SHP77 (cell line): Measurements from ENCODE around the gene BRCA2.

ENCODE experiments used
- DNase-seq, 2 experiments: peaks; one replicate each; lab custom pipeline; 2025; lab: John Stamatoyannopoulos, UW

Gene BRCA2

GRCh38 chr13:32384702-32385101 is 69.4 kb downstream of the BRCA2 start:
- no peak for DNase-seq

GRCh38 chr13:32385410-32385809 is 70.1 kb downstream of the BRCA2 start:
- DNase-seq, result no peak

GRCh38 chr13:32390048-32390447 is 74.7 kb downstream of the BRCA2 start:
- no peak for DNase-seq

- DNase-seq, result no peak
Observed at GRCh38 chr13:32390484-32390883, 75.2 kb downstream of the BRCA2 start.

GRCh38 chr13:32391101-32391619 is 75.9 kb downstream of the BRCA2 start:
- DNase-seq, result no peak

GRCh38 chr13:32403108-32403507 is 87.8 kb downstream of the BRCA2 start:
- DNase-seq, result no peak

- no peak for DNase-seq
Observed at GRCh38 chr13:32407854-32408253, 92.5 kb downstream of the BRCA2 start.

- DNase-seq, result no peak
Observed at GRCh38 chr13:32408296-32409000, 93.1 kb downstream of the BRCA2 start.

- DNase-seq, result peak; percentile 32 to 51
Observed at GRCh38 chr13:32409001-32409313, 93.6 kb downstream of the BRCA2 start.

- DNase-seq, result peak; percentile 63 to 72
Observed at GRCh38 chr13:32409561-32410421, 94.5 kb downstream of the BRCA2 start.

GRCh38 chr13:32413284-32413683 is 98.0 kb downstream of the BRCA2 start:
- no peak for DNase-seq

- no peak for DNase-seq
Observed at GRCh38 chr13:32414580-32414979, 99.3 kb downstream of the BRCA2 start.

- peak in 1 of 2 experiments; percentile 28 for DNase-seq
Observed at GRCh38 chr13:32415019-32415418, 99.7 kb downstream of the BRCA2 start.

GRCh38 chr13:32417995-32418394 is 102.7 kb downstream of the BRCA2 start:
- DNase-seq, result no peak

- DNase-seq, result no peak
Observed at GRCh38 chr13:32419862-32420261, 104.6 kb downstream of the BRCA2 start.

GRCh38 chr13:32423592-32423991 is 108.3 kb downstream of the BRCA2 start:
- DNase-seq, result no peak

- DNase-seq, result no peak
Observed at GRCh38 chr13:32425158-32425557, 109.8 kb downstream of the BRCA2 start.

GRCh38 chr13:32426191-32426989 is 111.1 kb downstream of the BRCA2 start:
- DNase-seq, result no peak

GRCh38 chr13:32426990-32427851 is 111.9 kb downstream of the BRCA2 start:
- DNase-seq, result peak in 1 of 2 experiments; percentile 44

- DNase-seq, result peak; percentile 18 to 46
Observed at GRCh38 chr13:32427852-32428580, 112.7 kb downstream of the BRCA2 start, which contains the start of gene N4BP2L1. TSS of gene N4BP2L1 (minus strand) at chr13:32428130. CDS start at chr13:32428082, 48 bp downstream.
